GM19043 (cell line): ENCODE measurements around the gene CAMK1.

Source experiments
- ATAC-seq: cut with Tn5 transposase; IDR thresholded peaks from one replicate; pipeline ENCODE4 v1.9.1; 2021; ENCODE audit warnings: low read depth; ENCODE audit not compliant: unreplicated experiment

Gene CAMK1

GRCh38 chr3:9769426-9770275 lies at the start of gene CAMK1:
TSS of gene CAMK1 (minus strand) at chr3:9769947. CDS start at chr3:9767749, 2,198 bp downstream.
- no peak for ATAC-seq

- no peak for ATAC-seq
Observed at GRCh38 chr3:9818666-9819335, 49.1 kb upstream of the CAMK1 start.

GRCh38 chr3:9817436-9817835 lies 47.7 kb upstream of the CAMK1 start:
- no peak for ATAC-seq

- ATAC-seq, result no peak
Observed at GRCh38 chr3:9815986-9816385, 46.2 kb upstream of the CAMK1 start.

- no peak for ATAC-seq
Observed at GRCh38 chr3:9812870-9813483, 43.2 kb upstream of the CAMK1 start.

GRCh38 chr3:9810846-9811245 lies 41.1 kb upstream of the CAMK1 start:
- no peak for ATAC-seq

GRCh38 chr3:9810433-9810770 lies 40.7 kb upstream of the CAMK1 start:
- no peak for ATAC-seq

- ATAC-seq, result peak; percentile 44
Observed at GRCh38 chr3:9809615-9810432, 40.1 kb upstream of the CAMK1 start, which contains the start of gene TTLL3. TSS of gene TTLL3 (plus strand) at chr3:9810262. CDS start at chr3:9810662, 400 bp downstream.

GRCh38 chr3:9809239-9809614 lies 39.5 kb upstream of the CAMK1 start:
- ATAC-seq, result no peak

GRCh38 chr3:9808345-9809037 lies 38.7 kb upstream of the CAMK1 start:
- no peak for ATAC-seq

GRCh38 chr3:9807981-9808344 lies 38.2 kb upstream of the CAMK1 start:
- no peak for ATAC-seq

- ATAC-seq, result no peak
Observed at GRCh38 chr3:9806688-9807589, 37.2 kb upstream of the CAMK1 start.

GRCh38 chr3:9806137-9806536 lies 36.4 kb upstream of the CAMK1 start:
- no peak for ATAC-seq

GRCh38 chr3:9804996-9805395 lies 35.2 kb upstream of the CAMK1 start:
- no peak for ATAC-seq

- ATAC-seq, result no peak
Observed at GRCh38 chr3:9803494-9803893, 33.7 kb upstream of the CAMK1 start.

GRCh38 chr3:9800529-9800928 lies 30.8 kb upstream of the CAMK1 start:
- no peak for ATAC-seq

- ATAC-seq, result no peak
Observed at GRCh38 chr3:9797196-9797945, 27.6 kb upstream of the CAMK1 start.

GRCh38 chr3:9795207-9795606 lies 25.5 kb upstream of the CAMK1 start:
- no peak for ATAC-seq

- no peak for ATAC-seq
Observed at GRCh38 chr3:9794400-9794799, 24.7 kb upstream of the CAMK1 start.
